Glutamatergic neuron (in vitro differentiated cells): ENCODE measurements around the gene CAMK2D. TPM values are rescaled to one million over a fixed set of nuclear protein-coding genes. Genes with fewer than 3 reads are reported as not detected.

Source experiments
- DNase-seq: peaks from one replicate; pipeline ENCODE4 v3.0.0; 2022
- H3K27ac Mint-ChIP-seq: one replicate; pipeline ENCODE4 v1.8.0; 2020; ENCODE audit warnings: mild to moderate bottlenecking, mixed read lengths, inconsistent platforms; ENCODE audit not compliant: unreplicated experiment
- H3K27me3 Mint-ChIP-seq: one replicate; pipeline ENCODE4 v1.8.0; 2020; ENCODE audit warnings: mild to moderate bottlenecking, moderate library complexity, mixed read lengths, inconsistent platforms; ENCODE audit not compliant: unreplicated experiment
- H3K36me3 Mint-ChIP-seq: one replicate; pipeline ENCODE4 v1.8.0; 2020; ENCODE audit warnings: mild to moderate bottlenecking, mixed read lengths, inconsistent platforms; ENCODE audit not compliant: unreplicated experiment
- H3K4me1 Mint-ChIP-seq: one replicate; pipeline ENCODE4 v1.8.0; 2020; ENCODE audit warnings: mild to moderate bottlenecking, low read depth, mixed read lengths, inconsistent platforms; ENCODE audit not compliant: unreplicated experiment
- H3K4me3 Mint-ChIP-seq: one replicate; pipeline ENCODE4 v1.8.0; 2020; ENCODE audit warnings: mild to moderate bottlenecking, mixed read lengths, inconsistent platforms; ENCODE audit not compliant: unreplicated experiment
- H3K9me3 Mint-ChIP-seq: one replicate; pipeline ENCODE4 v1.8.0; 2020; ENCODE audit warnings: mild to moderate bottlenecking, moderate library complexity, mixed read lengths, inconsistent platforms; ENCODE audit not compliant: unreplicated experiment
- CTCF ChIP-seq: fragments of 200-600 bp; sonication (generic); IDR thresholded peaks from one replicate; pipeline ENCODE4 v1.5.0; 2021; ENCODE audit not compliant: partially characterized antibody, unreplicated experiment
- total RNA-seq: library from RNA; stranded (reverse); fragmentation: NEBNext Ultra II Directional; extraction: Animal tissue kit (Norgen Biotek cat#: 25700); gene quantifications from one replicate; pipeline ENCODE4 v1.2.1, GENCODE V29; 2021; ENCODE audit not compliant: unreplicated experiment

Gene CAMK2D
- total RNA-seq, 1 donor from 2014 or later, result 24.8 TPM

GRCh38 chr4:113618205-113618604, 143.3 kb downstream of the CAMK2D start:
- Mint-ChIP-seq H3K4me1 (peaks cover 16% of the 10 kb centered on the region), H3K36me3 (no peaks in the 10 kb centered on the region), H3K4me3 (no peak overlapping the region), H3K27ac (no peak overlapping the region), H3K27me3 (no peaks in the 10 kb centered on the region), H3K9me3 (no peaks in the 10 kb centered on the region)
- no peak for TF ChIP-seq CTCF
- no peak for DNase-seq

GRCh38 chr4:113617195-113617594, 144.3 kb downstream of the CAMK2D start:
- no peak for DNase-seq
- Mint-ChIP-seq H3K27ac (no peak overlapping the region), H3K9me3 (no peaks in the 10 kb centered on the region), H3K36me3 (no peaks in the 10 kb centered on the region), H3K4me1 (peaks cover 21% of the 10 kb centered on the region), H3K4me3 (no peak overlapping the region), H3K27me3 (no peaks in the 10 kb centered on the region)
- TF ChIP-seq CTCF, result no peak

GRCh38 chr4:113616443-113616842, 145.1 kb downstream of the CAMK2D start:
- TF ChIP-seq CTCF, result no peak
- Mint-ChIP-seq H3K4me3 (no peak overlapping the region), H3K36me3 (no peaks in the 10 kb centered on the region), H3K9me3 (no peaks in the 10 kb centered on the region), H3K27ac (no peak overlapping the region), H3K4me1 (peaks cover 24% of the 10 kb centered on the region), H3K27me3 (no peaks in the 10 kb centered on the region)
- DNase-seq, result no peak

- Mint-ChIP-seq H3K4me1 (peaks cover 27% of the 10 kb centered on the region), H3K9me3 (peaks cover 1% of the 10 kb centered on the region), H3K27me3 (no peaks in the 10 kb centered on the region), H3K36me3 (no peaks in the 10 kb centered on the region), H3K4me3 (no peak overlapping the region), H3K27ac (peak overlapping the region; percentile 50)
- TF ChIP-seq CTCF, result no peak
- no peak for DNase-seq
Measured at GRCh38 chr4:113614414-113614813, 147.1 kb downstream of the CAMK2D start.

- H3K9me3 Mint-ChIP-seq, result peaks cover 1% of the 10 kb centered on the region
- no peaks in the 10 kb centered on the region for H3K36me3 Mint-ChIP-seq
- H3K4me1 Mint-ChIP-seq, result peaks cover 27% of the 10 kb centered on the region
- DNase-seq, result no peak
- no peak for TF ChIP-seq CTCF
- peak overlapping the region; percentile 12 for H3K4me3 Mint-ChIP-seq
- no peaks in the 10 kb centered on the region for H3K27me3 Mint-ChIP-seq
- H3K27ac Mint-ChIP-seq, result peak overlapping the region; percentile 33
Measured at GRCh38 chr4:113613503-113613902, 148.0 kb downstream of the CAMK2D start.
